Activated CD4-positive, alpha-beta T cell treated with anti-CD3 and anti-CD28 coated beads, Interleukin-2, amount 50 U/mL, for 1 hour (primary cell): ENCODE data around the gene NPC1.

Experiments used
- DNase-seq: peaks from one replicate; pipeline ENCODE4 v3.0.0-alpha.2; 2020

Gene NPC1

DNA sequence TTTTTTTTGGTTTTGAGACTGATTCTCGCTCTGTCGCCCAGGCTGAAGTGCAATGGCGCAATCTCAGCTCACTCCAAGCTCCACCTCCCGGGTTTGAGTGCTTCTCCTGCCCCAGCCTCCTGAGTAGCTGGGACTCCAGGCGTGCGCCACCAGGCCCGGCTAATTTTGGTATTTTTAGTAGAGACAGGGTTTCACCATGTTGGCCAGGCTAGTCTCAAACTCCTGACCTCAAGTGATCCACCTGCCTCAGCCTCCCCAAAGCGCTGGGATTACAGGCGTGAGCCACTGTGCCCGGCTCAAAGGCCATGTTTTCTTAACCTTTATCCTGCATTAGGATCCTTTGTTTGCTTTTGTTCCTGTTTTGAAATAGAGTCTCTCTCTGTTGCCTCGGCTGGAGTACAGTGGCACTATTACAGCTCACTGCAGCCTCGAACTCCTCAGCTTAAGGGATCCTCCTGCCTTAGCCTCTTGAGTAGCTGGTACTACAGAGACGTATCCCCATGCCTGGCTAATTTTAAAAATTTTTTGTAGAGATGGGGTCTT is 41.0 kb downstream of the NPC1 start:
- no peak for DNase-seq

DNA sequence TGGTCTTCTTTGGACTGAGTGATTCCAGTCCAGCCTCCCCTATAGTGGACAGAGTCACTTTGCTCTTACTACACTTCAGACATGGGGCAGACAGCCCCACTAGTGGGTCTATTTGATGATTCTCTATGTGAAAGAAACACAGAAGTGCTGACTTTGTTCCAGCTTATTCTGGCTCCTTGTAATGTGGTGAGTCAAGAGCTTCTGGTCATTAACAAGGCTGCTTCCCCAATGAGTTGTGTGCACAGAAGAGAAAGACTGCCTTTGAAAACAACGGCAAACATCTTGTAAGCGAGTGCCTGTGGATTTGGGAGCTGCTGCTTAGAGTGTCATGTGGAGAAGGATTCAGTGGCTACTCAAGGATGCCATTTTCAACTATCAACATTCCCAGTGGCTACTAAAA is 43.8 kb downstream of the NPC1 start:
- no peak for DNase-seq

DNA sequence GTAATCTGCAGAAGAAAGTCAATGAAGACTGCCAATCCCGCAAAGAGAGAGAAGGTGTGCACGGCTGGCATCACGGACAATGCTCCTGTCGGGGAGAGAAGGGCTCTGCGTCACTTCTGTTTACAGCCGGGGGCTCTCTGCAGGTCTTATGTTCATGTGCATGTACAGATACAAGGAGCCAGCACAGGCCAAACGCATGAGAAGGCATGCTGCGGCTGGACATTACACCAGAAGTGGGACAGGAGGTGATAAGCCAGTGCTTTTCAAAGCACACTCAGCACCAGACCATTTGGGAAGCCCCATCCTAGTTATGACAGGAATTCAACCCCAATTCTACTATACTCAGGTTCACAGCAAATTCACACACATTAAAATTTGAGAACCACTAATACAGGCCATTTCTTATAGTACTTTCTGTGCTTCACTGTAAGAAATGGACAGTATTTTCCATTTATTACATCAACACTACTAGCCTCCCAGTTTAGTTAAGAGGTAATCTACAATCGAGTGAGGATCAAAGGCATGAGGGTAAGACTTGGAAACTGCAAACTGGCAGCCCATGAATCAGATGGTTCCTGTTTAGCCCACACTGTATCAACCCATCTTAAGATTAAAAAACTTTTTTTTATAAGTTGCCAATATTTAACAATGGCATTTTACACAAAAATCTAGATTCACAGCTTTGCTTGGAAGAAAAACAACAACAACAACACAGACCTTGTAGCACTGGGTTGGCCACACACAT is 44.8 kb downstream of the NPC1 start:
- DNase-seq, result no peak

DNA sequence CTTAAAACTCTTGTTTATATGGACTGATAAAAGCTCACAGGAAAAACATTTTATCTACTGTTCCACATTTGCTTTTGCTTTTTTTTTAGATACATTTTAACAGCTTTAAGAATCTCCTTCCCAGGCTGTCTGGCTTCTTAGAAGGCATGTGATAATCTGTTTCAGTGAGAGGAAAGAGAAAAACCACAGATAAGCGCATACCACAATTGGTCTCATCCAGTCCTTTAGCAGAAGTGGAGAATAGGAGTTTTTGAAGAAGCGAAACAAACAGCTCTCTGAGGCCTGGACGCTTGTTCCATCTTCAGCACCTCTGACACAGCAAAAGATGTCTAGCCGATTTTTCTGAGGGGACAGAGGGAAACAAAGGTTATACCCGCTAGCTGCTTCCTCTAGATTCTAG is 45.4 kb downstream of the NPC1 start:
- no peak for DNase-seq

DNA sequence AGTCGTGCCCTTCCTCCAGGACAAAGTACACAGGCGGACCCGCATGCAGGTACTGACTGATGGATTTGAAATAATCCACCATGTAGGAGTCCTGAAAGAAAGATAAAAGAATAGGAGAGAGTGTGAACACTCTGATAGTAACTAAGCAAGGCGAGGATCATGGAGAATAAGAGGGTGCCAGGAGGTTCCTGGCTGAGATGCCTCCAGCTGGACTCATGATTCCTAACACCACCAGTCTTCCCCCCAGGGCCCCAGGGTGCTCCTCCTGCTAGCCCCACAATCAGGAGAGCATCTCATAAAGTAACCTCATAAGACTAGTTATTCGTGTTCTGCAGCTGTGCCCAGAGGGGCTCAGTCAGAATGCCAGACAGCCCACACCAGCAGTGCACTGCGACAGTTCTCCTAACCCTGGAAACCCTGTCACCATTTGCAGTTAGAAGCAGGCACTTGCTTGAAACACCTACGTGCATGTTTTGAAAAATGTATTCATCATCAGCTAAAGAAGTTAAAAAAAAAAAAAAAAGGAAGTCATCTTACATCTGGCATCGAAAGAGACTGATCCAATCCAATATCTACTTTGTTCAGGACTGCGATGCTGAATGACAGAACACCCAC is 46.3 kb downstream of the NPC1 start:
- DNase-seq, result no peak

DNA sequence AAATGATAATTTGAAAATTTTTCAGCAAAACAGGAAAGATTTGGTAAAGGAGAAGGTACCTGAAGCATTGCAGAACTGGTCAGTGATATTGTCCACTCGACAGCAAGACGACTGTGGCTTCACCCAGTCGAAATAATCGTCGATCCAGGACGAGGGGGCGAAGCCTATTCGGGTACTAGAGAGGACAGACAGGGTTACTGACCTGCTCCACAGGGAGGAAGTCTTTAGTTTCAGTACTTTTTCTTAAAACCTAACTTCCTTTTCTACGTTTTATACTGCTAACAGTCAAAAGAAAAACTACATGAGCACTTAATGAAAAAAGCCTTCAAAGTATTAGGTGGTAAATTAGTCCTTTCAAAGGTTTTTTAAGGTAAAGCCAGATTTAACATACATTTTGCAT is 47.0 kb downstream of the NPC1 start:
- no peak for DNase-seq

DNA sequence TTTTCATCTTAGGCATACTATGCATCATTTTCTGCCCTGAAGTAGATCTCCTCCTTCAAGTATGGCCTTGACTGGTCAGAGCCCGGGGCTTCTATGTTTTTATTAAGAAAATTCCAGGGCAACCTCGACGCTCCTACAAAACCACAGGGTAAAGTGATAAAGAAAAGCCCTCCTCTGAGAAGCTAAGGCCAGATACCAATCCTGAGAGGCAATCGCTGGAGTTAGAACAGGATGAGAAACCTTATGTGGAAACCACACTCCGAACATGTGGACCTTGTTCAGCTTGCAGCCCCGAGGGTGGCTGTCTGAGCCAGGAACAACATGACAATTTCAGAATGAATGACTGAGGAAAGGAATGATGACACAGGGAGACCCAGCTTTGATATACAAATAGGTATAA is 47.4 kb downstream of the NPC1 start:
- DNase-seq, result no peak

DNA sequence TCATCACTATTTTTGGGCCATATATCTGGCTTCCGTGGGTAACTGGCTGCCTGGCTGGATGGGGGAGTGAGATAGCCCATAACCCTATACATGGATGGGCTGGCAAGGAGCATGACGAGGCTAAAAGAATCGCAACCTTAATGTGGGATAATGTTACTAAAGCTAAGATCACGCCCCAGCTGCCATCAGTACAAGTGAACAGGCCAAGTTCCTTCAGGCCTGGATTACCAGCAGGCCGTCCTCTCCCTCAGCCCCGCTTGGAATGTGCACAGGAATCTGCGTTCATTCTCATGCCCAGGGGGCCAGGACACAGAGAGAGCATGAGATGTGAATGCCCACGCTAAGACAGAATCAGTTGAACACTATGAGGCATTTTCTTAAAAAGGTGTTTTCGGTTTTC is 48.3 kb downstream of the NPC1 start:
- DNase-seq, result no peak

DNA sequence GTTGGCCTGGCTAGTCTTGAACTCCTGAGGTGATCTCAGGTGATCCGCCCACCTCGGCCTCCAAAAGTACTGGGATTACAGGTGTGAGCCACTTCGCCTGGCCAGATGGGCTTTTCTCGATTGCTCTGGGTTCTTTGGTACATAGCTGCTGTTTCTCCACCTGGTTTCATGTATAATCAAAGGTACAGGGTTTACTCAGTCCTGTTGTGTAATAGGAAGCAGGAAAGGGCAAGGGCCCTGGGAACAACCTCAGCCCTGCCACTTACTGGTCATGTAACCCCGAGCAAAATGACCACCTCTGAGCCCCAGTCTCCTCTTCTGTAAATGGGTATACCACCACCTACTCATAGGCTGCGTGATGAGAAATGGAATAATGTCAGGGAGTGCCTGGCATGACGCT is 49.0 kb downstream of the NPC1 start:
- DNase-seq, result no peak

DNA sequence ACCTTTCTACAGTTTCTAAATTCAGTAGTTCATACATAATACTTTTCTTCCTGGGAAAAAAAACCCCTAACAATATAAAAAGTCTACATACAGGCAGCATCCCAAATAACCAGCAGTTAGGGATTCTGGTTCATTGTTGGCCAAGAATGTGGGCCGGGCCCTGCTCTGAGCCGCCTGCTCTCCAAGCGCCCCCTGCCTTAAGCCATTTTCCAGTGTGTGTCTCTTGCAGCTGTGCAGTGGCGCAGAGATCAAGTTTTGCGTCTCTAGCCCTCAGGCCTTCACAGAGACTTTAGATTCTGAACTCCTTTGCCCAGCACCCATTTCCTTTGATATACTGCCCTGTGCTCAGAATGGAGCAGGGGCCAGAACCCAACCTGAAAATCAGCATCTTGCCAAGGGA is 50.1 kb downstream of the NPC1 start:
- no peak for DNase-seq

DNA sequence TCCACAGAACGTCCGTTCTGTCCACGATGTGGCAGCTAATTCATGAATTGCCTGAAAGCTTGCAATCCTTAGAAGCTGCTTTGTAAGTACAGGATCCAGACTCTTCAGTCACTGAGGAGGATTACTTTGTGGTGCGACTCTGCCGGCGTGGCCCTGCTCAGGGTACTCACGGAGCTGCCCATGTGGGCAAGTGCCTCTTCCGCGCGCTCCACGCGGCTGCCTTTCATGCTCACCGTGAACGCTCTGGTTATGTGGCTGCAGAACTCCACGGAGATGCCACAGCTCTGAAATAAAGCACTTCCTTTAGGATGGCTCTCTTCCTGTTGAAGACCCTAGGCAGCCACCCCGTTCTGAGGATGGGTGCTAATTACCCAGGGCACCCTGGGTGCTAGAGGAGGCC is 52.0 kb downstream of the NPC1 start:
- DNase-seq, result no peak

DNA sequence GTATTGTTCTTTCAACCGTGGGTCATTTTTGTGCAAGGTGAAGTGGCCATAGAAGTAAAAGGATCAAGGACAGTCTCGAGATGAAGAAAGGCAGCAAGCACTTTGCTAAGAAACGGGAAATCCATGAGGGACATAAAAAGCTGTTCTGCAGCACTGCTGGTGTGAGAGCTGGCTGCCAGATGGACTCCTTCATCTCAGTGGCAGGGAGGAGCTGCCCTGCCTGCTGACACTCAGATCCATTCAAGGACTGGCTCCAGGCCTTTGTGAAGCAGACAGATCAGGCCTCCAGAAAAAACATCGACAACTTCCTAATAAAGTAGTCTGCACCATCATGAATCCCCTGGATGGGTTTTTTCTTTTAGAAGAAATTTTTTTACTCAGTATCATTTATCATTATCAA is 53.5 kb downstream of the NPC1 start:
- DNase-seq, result no peak

DNA sequence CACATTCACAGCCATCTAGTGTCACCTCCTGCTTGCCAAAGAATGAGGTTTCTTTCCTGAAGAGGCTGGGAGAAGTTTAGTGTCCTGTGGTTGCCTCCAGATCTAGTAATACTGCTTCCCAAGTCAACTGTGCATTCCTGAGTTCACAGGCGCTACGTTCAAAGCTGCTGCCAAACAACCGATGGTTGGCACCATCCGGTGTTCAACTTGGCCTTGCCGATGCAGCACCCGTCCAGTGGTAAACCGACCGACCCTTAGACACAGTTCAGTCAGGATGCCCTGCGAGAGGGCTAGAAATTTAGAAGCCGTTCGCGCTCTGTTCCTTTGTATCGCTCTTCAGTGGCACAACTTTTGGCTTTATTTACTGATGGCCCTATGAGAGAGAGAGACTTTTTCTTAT is 54.4 kb downstream of the NPC1 start:
- no peak for DNase-seq

DNA sequence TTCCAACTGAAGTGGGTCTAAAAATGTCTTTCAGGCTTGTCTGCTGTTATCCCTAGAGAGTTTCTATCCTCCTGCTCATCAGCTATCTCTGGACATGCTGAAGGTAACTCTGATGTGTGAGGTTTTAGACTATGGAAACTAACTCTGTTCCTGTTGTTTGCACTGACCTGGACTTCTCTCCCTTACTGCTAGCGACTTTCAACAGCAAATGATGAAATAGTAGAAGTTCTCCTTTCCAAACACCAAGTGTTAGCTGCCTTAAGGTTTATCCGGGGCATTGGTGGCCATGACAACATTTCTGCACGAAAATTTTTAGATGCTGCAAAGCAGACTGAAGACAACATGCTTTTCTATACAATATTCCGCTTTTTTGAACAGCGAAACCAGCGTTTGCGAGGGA is 56.1 kb downstream of the NPC1 start:
- DNase-seq, result no peak

DNA sequence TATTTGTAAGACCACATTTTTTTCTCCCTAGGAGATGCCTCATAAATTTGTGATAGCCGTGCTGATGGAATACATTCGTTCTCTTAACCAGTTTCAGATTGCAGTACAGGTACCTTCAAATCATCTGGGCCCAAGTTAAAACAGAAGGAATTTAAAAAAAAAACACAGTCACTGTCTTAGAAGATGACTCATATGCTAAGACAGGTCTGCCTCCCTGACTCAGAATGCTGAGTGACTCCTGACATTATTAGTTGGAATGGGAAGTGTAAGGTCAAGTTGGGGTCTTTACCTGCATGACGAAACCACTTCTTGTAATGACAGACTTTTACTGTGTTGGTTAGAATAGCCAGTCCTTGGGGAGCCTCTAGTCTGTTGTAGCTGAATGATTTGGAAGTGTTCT is 56.7 kb downstream of the NPC1 start:
- no peak for DNase-seq

DNA sequence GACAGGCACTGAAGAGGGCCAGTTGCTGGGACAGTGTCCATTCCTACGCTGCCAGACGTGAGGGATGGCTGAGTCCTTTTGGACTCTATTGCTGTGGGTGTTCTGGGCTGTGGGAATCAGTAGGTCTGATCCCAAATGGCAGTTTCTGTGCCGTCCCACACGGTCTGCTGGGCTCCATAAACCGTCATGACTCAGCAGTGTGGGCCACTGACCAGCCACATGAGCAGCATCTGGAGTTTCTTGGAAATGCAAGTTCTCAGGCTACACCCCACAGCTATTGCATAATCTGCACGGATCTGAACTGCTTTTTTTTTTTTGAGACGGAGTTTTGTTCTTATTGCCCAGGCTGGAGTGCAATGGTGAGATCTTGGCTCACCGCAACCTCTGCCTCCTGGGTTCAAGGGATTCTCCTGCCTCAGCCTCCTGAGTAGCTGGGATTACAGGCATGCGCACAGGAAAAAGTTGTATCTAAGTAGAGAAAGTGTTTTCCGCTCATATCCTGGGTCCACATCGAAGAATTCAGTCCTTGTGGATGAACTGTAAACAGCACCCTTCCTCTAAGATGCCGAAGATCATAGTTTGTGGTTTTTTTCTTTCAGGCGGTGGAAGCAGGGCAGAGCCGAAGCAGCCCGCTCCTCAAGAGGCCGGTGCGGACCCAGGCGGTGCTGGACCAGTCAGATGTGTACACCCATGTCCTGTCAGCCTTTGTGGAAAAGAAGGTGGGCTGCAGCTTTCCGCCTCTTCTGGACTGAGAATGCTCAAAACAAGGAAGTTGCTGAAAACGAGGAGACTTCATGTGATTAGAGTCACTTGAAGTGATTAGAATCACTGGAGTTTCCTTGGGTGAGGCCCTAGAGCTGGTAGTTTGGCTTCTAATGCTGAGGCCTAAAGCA is 57.5 kb downstream of the NPC1 start:
- DNase-seq, result no peak

DNA sequence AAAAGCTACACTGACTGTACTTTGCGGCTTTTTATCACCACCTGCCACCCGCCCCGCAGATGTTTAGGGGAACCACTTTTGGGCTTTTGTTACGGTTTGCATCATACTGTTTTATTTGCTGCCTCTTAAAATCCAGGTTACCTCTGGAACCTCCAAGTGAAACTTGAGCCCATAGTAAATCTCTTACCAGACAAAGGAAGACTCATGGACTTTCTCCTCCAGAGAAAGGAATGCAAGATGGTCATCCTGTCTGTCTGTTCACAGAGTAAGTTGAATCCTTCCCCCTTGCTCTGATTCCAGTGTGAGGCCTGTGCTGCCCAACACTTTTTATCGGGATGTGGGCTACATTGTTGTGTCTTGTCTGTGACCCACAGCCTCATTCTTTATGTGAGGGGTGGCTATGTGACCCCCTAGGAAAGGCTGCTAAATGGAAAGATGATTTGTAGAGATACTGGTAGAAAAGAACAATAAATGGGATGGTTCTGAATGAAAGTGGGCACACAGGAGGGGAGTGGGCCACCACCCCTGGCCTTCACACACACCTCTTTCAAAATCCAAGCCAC is 59.7 kb downstream of the NPC1 start:
- DNase-seq, result no peak

DNA sequence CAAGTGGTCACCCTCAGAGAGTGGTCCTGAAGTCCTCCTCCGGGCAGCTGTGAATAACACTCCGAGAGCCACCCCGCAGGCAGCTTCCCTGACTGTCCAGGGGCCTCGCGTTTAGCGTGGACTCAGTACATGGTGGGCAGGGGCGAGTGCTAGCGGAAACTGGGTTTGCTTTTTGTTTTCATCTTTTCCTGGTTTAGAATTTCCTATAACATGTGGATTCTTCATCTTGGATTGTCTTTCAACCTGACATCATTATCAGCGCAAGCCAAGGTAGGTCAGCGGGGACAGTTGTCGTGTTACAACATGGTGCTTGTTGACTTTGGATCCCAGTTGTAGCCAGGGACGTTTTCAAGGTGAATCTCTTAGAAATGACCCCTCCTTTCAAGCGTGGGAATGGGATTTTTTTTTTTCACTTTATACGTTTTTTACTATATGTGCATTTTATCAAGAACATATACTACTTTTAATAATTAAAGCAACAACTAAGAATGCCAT is 62.0 kb downstream of the NPC1 start:
- DNase-seq, result no peak

DNA sequence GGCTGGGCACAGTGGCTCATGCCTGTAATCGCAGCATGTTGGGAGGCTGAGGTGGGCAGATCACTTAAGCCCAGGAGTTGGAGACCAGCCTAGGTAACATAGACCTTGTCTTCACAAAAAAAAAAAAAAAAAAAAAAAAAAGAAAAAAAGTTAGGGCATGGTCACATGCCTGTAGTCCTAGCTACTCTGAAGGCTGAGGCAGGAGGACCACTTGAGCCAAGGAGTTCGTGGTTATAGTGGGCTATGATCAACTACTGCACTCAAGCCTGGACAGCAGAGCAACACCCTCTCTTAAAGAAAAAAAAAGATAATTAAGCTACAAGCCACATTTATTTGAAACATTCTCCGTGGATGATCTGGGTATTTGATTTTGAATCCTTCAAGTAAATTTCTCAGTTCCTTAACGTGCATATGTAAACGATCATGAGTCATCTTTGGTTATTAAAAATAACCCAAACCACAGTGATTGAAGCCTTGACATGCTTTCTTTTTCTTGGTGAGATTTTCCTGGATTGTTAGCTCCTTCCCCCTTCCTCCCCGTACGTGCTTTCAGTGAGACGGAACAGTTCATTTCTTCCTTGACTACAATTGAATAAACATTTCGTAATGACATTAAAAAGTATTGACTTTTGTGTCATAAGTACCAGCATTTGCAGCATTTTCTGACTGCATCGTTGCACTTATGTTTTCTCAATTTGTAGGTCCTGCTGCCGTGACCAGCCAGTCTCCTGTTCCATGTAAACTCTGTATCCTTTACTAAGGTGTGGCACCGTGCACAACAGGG is 62.7 kb downstream of the NPC1 start:
- DNase-seq, result no peak

DNA sequence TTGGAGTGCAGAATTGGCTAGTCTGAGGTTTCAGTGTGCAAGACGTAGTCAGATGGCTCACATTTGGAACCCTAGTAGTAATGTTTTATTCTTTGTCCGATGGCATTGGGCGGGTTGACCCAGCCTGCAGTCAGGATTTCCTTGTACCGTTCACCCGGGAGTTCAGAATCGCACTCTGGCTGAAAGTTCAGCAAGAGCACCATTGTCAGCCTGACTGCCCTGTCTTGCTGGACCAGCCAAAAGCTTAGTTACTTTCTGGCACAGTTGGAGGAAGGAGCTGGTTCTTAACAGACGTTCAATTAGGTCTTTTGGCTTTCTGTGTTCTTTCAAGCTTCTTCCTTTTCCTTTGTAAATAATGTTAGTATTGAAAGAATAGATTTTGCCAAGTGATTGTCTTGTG is 64.4 kb downstream of the NPC1 start:
- DNase-seq, result no peak

DNA sequence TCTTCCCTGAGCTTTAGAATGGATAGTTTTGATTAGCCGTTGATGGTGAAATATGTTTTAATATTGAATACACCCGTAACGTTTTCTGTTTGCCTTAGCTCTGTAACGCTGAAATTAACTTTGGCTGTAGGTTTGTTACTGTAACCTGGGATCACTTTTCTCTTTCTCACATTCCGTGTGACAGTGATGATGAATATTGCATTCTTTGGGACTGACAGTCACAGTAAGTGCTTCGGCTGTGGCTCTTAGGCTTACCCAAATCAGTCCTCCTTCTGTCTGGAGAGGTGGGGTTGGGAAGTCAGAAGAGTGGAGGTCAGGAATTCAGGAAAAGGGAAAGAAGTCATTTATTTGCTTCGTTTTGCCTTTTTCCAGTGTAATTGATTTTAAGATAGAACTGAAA is 65.0 kb downstream of the NPC1 start:
- DNase-seq, result no peak

DNA sequence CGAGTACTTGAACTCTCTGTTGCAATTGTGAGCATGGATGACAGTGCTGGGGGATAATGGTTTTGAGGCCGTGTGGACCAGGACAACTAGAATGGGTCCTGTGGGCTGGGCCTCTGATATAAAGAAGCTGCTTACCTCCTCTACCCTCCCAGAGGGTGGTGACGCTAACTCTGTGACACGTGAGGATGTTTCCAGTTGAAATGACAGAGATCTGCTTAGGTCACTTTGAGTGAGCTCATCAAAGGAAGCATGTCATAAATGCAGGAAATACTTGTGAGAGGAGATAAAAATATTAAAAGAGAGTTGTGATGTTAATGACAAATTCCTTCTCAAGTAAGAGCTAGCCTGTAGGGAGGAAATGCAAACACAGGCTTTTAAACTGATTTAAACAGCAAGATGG is 66.6 kb downstream of the NPC1 start:
- no peak for DNase-seq
